GM12864 (cell line): ENCODE results near the gene COBL.

Source experiments
- DNase-seq: peaks from one replicate; pipeline ENCODE4 v3.0.0-alpha.2; 2011; ENCODE audit warnings: low read depth
- H3K4me3 ChIP-seq: 2 replicates; pipeline ENCODE4 v1.5.1; 2011; ENCODE audit warnings: mild to moderate bottlenecking, low read depth, low read length, control low read depth
- TF ChIP-seq, protein P1 (sequence below): IDR thresholded peaks from 2 replicates; pipeline ENCODE4 v1.5.1; 2011; ENCODE audit warnings: low read depth, mild to moderate bottlenecking, moderate library complexity, low read length, control low read depth, inconsistent platforms; ENCODE audit errors: missing control alignments

The COBL gene

DNA sequence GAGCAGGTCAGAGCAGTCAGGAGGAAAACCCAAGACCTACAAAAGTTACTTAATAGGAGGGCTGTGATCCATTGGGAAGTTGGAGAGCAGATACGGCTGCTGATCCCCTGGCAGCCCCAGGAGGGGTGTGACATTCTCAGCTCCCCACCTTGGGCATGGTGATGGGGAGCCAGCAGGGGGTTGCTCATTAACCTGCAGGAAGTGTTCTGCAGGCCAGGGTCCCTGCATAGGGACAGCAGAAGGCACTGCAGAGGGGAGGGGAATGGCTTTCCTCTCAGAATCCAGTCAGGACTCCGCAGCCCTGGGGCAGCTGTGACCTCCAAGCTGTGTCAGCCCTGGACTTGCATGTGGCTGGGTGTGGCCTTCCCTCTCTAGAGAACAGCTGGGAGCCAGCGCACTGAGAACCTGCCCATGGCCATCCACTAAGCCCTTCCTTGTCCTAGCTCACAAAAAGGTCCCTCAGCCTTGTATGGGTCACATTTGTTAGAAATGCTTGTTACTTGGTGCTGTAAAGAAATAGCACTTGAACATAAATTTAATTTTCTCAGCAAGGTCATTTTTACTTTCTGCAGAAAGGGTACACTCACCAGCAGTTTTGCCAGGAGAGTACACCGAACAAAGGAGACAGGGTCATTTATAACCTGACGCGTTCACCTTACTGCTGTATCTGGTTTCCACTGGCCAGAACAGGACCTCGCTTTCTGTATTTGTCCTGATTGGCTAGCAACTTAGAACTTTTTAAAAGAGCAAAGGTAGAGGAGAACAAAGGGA is 169.6 kb downstream of the COBL start:
- DNase-seq: no peak
- TF ChIP-seq, protein P1, sequence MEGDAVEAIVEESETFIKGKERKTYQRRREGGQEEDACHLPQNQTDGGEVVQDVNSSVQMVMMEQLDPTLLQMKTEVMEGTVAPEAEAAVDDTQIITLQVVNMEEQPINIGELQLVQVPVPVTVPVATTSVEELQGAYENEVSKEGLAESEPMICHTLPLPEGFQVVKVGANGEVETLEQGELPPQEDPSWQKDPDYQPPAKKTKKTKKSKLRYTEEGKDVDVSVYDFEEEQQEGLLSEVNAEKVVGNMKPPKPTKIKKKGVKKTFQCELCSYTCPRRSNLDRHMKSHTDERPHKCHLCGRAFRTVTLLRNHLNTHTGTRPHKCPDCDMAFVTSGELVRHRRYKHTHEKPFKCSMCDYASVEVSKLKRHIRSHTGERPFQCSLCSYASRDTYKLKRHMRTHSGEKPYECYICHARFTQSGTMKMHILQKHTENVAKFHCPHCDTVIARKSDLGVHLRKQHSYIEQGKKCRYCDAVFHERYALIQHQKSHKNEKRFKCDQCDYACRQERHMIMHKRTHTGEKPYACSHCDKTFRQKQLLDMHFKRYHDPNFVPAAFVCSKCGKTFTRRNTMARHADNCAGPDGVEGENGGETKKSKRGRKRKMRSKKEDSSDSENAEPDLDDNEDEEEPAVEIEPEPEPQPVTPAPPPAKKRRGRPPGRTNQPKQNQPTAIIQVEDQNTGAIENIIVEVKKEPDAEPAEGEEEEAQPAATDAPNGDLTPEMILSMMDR: no peak
- H3K4me3 ChIP-seq: no peak overlapping the region

DNA sequence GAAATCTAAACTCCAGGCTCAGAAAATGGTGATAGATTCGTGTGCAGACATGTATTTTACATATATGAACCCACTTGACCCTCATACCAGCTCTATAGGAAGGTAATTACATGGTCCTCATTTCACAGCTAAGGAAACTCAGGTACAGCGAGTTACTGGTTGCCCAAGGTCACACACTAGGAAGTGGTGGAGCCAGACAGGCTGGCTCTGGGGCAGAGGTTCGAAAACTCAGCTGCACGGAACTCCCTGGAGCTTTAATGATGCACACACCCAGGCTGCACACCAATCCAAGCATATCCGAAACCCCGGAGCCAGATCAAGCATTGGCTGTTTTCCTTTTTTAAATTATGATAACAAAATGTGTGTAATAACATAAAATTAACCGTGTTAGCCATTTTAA is 172.4 kb downstream of the COBL start:
- H3K4me3 ChIP-seq: no peak overlapping the region
- TF ChIP-seq, protein P1: no peak
- no peak for DNase-seq

DNA sequence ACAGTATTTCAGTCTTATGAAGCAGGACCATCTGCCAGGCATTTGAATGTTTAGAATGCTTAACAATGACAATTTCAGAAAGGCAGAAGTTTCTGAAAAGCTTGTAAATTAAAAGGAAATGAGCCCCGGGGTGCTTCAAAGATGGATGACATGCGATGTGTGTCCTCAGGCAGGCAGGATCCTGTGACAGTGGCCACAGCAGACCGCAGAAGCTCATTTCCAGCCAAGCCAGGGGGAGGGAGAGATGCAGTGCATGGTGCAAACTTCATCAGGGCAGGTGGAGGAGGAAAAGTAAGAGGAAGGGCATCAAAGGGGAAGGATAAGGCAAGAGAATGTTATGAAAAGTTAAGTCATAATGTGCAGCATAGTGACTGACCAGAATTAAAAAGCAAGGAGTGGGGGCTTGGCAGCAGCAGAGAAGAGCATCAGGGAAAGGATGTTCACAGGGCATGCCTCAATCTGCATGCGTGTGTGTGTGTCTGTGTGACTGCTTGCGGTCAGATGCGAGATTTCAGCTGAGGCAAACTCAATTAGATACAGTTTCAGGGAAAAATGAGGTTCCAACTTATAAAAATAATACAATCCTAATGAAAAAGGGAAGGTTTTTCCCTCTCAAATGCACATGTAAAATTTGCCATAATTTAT is 173.7 kb downstream of the COBL start:
- TF ChIP-seq, protein P1: no peak
- no peak for DNase-seq
- no peak overlapping the region for H3K4me3 ChIP-seq

DNA sequence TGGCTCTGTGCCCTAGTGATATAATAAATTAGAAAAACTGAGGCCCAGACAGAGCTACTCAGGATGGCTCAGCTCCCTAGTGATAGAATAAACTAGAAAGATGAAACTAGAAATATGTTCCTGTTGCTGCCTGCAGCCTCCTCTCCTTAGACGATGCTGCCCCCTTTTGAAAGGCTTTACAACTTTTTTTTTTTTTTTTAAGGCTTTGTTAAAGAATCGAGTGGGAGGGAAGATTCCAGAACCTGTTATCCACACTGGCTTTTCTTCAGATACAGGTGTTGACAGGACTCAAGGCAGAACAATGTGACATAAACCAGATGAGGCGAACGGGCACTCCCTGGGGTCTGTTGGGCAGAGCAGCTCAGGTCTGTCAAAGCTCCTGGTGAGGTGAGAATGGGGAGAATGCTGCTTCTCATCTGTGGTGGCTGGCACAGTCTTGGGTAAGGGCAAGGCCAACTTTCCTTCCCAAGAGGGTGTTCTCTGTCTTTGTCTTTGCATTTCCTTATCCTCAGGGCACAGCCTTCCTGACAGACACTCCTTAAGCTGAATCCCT is 175.1 kb downstream of the COBL start:
- no peak for DNase-seq
- H3K4me3 ChIP-seq: no peak overlapping the region
- TF ChIP-seq, protein P1: peak; percentile 22

DNA sequence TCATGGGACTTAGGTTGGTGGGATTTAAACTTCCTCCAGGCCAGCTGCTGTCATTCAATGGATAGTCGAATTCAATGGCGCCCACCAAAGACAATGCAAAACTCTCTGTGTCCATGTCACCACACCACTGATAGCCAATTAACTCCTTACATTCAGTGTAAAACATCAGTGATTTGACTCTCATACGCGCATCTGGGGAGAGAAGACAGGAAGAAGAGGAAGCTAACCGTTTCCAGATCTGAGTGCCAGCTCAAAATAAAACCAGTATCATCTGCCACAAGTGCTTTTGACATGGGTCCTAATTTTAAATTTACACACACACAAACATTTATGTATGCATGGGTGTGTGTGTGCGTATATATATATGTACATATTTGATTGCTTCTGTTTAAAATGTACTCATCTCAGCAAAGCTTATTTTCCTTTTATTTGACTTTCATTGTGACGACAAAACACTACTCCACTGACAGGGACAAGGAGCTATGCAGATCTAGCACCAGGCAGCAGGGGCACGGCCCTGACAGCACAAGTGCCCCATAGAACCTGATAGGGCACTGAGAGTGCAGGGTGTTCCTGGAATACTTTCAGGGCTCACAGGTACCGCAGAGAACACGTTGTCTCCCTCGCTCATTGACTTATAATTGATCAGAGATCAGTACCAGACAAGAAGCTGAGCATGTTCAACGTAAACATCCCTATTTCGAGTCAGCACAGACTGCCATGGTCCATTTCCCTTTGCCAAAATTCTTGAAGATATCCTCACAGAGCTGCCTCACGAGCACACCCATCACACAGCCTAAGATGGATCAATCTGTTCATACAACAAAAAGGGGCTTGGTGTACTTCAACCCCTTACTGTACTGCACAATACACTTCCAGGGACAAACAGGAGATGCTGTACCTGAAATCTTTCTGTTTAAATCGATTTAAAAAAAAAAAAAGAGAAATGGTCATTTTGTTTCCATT is 176.1 kb downstream of the COBL start:
- TF ChIP-seq, protein P1: no peak
- no peak for DNase-seq
- H3K4me3 ChIP-seq: no peak overlapping the region

DNA sequence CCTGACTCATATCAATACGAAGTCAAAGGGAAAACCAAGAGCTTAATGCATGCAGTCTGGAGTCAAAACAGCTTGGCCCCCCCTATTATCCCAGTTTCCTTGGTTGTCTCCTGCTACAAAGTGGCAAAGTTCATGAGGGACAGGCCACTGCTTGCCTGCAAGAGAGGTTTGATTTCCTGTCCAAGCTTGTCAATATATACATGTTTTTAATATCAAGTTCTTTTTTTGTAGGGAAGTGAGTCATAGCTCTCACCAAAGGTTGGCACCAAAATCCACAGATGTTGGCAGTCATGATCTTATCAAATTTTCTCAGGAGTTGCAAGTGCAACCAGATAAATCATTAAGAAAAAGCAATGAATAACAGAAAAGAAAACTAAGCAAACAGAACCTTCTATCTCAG is 176.8 kb downstream of the COBL start:
- no peak for DNase-seq

More for the DNA sequence above, 176.8 kb downstream of the COBL start:
- TF ChIP-seq, protein P1: no peak
- H3K4me3 ChIP-seq: no peak overlapping the region
